NCI-H526 treated with DMSO at 0.1 percent for 48 hours (cell line): ENCODE results near the gene FRMD5.
"Not testable (repeated sequence)": the region's sequence is repeated elsewhere in the genome, so short reads cannot be mapped to it uniquely, and the experiment has no call there.

Experiments used
- DNase-seq: peaks from one replicate; lab custom pipeline; 2025; lab: John Stamatoyannopoulos, UW

The FRMD5 gene

GRCh38 chr15:44032820-44033219, 162.3 kb downstream of the FRMD5 start:
- DNase-seq: not testable (repeated sequence)

GRCh38 chr15:44029940-44030568, 165.0 kb downstream of the FRMD5 start:
- DNase-seq: no peak

GRCh38 chr15:44029003-44029402, 166.1 kb downstream of the FRMD5 start:
- DNase-seq: no peak

GRCh38 chr15:44028349-44028748, 166.7 kb downstream of the FRMD5 start:
- DNase-seq: no peak

GRCh38 chr15:44024155-44024554, 170.9 kb downstream of the FRMD5 start:
- DNase-seq: no peak

- no peak for DNase-seq
Measured at GRCh38 chr15:44023176-44023575, 171.9 kb downstream of the FRMD5 start.

- DNase-seq: no peak
Measured at GRCh38 chr15:44018151-44018550, 176.9 kb downstream of the FRMD5 start.

GRCh38 chr15:44015545-44016305, 179.3 kb downstream of the FRMD5 start:
- DNase-seq: peak; percentile 44

- DNase-seq: no peak
Measured at GRCh38 chr15:44011238-44011854, 183.7 kb downstream of the FRMD5 start.

GRCh38 chr15:44010089-44010488, 185.0 kb downstream of the FRMD5 start:
- DNase-seq: no peak

GRCh38 chr15:44009038-44009437, 186.0 kb downstream of the FRMD5 start:
- no peak for DNase-seq

- DNase-seq: not testable (repeated sequence)
Measured at GRCh38 chr15:44000248-44000647, 194.8 kb downstream of the FRMD5 start.

- peak; percentile 11 for DNase-seq
Measured at GRCh38 chr15:43998607-43999006, 196.5 kb downstream of the FRMD5 start.

- DNase-seq: no peak
Measured at GRCh38 chr15:43991206-43991605, 203.9 kb downstream of the FRMD5 start.

GRCh38 chr15:43989938-43990337, 205.1 kb downstream of the FRMD5 start:
- DNase-seq: no peak

- no peak for DNase-seq
Measured at GRCh38 chr15:43988900-43989299, 206.2 kb downstream of the FRMD5 start.

- DNase-seq: no peak
Measured at GRCh38 chr15:43987924-43988323, 207.1 kb downstream of the FRMD5 start.

GRCh38 chr15:43985976-43986680, 208.9 kb downstream of the FRMD5 start:
- no peak for DNase-seq

- DNase-seq: no peak
Measured at GRCh38 chr15:43981576-43981975, 213.5 kb downstream of the FRMD5 start.

GRCh38 chr15:43977072-43977884, 217.8 kb downstream of the FRMD5 start:
- no peak for DNase-seq

- no peak for DNase-seq
Measured at GRCh38 chr15:43975770-43976169, 219.3 kb downstream of the FRMD5 start.

GRCh38 chr15:43975326-43975725, 219.7 kb downstream of the FRMD5 start:
- DNase-seq: no peak
